Adrenal gland (tissue), 12 donors: ENCODE measurements around the gene B4GALT6. TPM values are rescaled to one million over a fixed set of nuclear protein-coding genes. Genes with fewer than 3 reads are reported as not detected.

Experiments
- DNase-seq, 7 donors: peaks; one replicate each; pipeline ENCODE4 v3.0.0-alpha.2; 2019 to 2020
- H3K27ac ChIP-seq, 5 donors: fragments of 200-600 bp; sonication (generic) in 4 of 5; 1 replicate in 3 of 5; 2 replicates in 2 of 5; pipeline versions ENCODE4 v1.5.1 to v1.8.0; 2016 to 2020; ENCODE audit warnings: mild to moderate bottlenecking in 1 of 5
- H3K27me3 ChIP-seq: fragments of 200-600 bp; 2 replicates; pipeline ENCODE4 v1.8.0; 2021
- H3K36me3 ChIP-seq, 2 donors: fragments of 200-600 bp; replicated peaks in 1 of 2; 1 replicate in 1 of 2; 2 replicates in 1 of 2; pipeline versions ENCODE4 v1.5.1 to v1.8.0; 2018 to 2022
- H3K4me1 ChIP-seq, 2 donors: fragments of 200-600 bp; replicated peaks in 1 of 2; 1 replicate in 1 of 2; 2 replicates in 1 of 2; pipeline versions ENCODE4 v1.5.1 to v1.8.0; 2018 to 2021
- H3K4me3 ChIP-seq, 4 donors: fragments of 200-600 bp; sonication (generic) in 3 of 4; one replicate each; pipeline ENCODE4 v1.5.1; 2016 to 2018
- H3K9me3 ChIP-seq, 3 donors: fragments of 200-600 bp; sonication (generic) in 1 of 3; replicated peaks in 1 of 3; 1 replicate in 2 of 3; 2 replicates in 1 of 3; pipeline versions ENCODE4 v1.5.1 to v1.8.0; 2016 to 2021
- POLR2A ChIP-seq, 2 donors: fragments of 450-650 bp; IDR thresholded peaks; one replicate each; pipeline ENCODE4 v1.6.1; 2017; ENCODE audit warnings: antibody characterized with exemption in 2 of 2, mild to moderate bottlenecking in 2 of 2, moderate library complexity in 1 of 2
- WGBS, 4 donors: extraction: QIAGEN DNeasy Blood & Tissue Kit in 2 of 4; methylation state at CpG; one replicate each; pipeline versions ENCODE4 v1.1.5 to v1.1.7; 2013 to 2017; 5-methylcytosine and 5-hydroxymethylcytosine counted together
- intact Hi-C, 2 donors: fragments of 100-400 bp; cut with DNase I; formaldehyde crosslinking; loops; one replicate each; pipeline versions ENCODE4 v1.14.1 to v1.15.0; 2022 to 2023
- polyA plus RNA-seq, 3 donors: library from polyadenylated mRNA; stranded (reverse); fragments of 200-250 nt in 2 of 3; fragments of 350-450 nt in 1 of 3; fragmentation: Illumina TruSeq in 1 of 3; extraction: RNeasy Lipid Tissue Mini Kit (QIAGEN cat#74804) in 1 of 3; gene quantifications; one replicate each; pipeline ENCODE4 v1.2.3, GENCODE V29; 2013 to 2014
- total RNA-seq, 9 donors: library from RNA; depleted of rRNA in 4 of 9; stranded (reverse); fragments of >200 nt in 4 of 9; fragments of 120-200 nt in 1 of 9; fragmentation: NEBNext Ultra II Directional in 1 of 9; extraction: Animal tissue kit (Norgen Biotek cat#: 25700) in 1 of 9; gene quantifications; one replicate each; pipeline versions ENCODE4 v1.1.0 to v1.2.4, GENCODE V29; 2013 to 2023
- TF ChIP-seq, protein P1 (sequence below), 6 experiments: fragments of 450-650 bp in 4 of 6; fragments of 200-600 bp in 2 of 6; sonication (generic) in 1 of 6; IDR thresholded peaks; 1 replicate in 5 of 6; 2 replicates in 1 of 6; pipeline versions ENCODE4 v1.5.1 to v1.8.0; 2016 to 2021; ENCODE audit warnings: antibody characterized with exemption in 6 of 6, mild to moderate bottlenecking in 2 of 6, moderate library complexity in 1 of 6
- donor health status: healthy with polysubstance abuse.
- donor health status: Bipolar disorder and iron deficiency.
- donor health status: DM: yes; HTN: yes; CAD: no.
- donor health status: DM: no; HTN: no; CAD: no.
- donor health status: DM: no; HTN: no; CAD: no.
- donor health status: DM: yes; HTN: yes; CAD: no.

Gene B4GALT6
- total and polyA plus RNA-seq, 12 donors = 6.4 to 71.3 (median 21.6) TPM

DNA sequence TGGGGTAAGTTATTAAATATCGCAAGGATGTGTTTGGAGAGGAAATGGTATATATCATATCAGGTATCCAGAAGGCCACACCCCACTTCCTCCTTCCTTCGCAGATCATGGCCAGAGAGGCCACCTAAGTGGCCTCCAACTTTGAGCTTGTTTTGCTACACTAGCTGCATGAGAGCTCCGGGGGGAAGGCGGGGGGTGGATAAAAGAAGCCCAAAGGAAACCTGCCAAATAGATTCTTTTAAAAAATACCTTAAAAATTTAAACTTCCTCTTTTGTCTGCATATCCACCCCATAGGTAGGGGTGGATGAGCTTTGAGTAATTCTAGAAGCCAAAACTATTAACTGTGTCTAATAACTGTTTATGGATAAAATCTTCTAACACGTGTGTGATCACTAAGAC, 98.4 kb downstream of the B4GALT6 start:
- Histone ChIP-seq H3K27ac (no peak overlapping the region), H3K27me3 (no peaks in the 10 kb centered on the region), H3K4me1 (no peaks in the 10 kb centered on the region), H3K9me3 (no peaks in the 10 kb centered on the region), H3K36me3 (no peaks in the 10 kb centered on the region), H3K4me3 (no peak overlapping the region)
- TF ChIP-seq POLR2A (IDR thresholded peaks at IDR 0.05) = no peak
- TF ChIP-seq, protein P1, sequence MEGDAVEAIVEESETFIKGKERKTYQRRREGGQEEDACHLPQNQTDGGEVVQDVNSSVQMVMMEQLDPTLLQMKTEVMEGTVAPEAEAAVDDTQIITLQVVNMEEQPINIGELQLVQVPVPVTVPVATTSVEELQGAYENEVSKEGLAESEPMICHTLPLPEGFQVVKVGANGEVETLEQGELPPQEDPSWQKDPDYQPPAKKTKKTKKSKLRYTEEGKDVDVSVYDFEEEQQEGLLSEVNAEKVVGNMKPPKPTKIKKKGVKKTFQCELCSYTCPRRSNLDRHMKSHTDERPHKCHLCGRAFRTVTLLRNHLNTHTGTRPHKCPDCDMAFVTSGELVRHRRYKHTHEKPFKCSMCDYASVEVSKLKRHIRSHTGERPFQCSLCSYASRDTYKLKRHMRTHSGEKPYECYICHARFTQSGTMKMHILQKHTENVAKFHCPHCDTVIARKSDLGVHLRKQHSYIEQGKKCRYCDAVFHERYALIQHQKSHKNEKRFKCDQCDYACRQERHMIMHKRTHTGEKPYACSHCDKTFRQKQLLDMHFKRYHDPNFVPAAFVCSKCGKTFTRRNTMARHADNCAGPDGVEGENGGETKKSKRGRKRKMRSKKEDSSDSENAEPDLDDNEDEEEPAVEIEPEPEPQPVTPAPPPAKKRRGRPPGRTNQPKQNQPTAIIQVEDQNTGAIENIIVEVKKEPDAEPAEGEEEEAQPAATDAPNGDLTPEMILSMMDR (IDR thresholded peaks at IDR 0.05) = no peak
- WGBS, 4 donors = 82 to 94% (median 89%) methylated on average over 5 of the region's 5 CpGs
- DNase-seq = no peak
- intact Hi-C loops = no loop called here

DNA sequence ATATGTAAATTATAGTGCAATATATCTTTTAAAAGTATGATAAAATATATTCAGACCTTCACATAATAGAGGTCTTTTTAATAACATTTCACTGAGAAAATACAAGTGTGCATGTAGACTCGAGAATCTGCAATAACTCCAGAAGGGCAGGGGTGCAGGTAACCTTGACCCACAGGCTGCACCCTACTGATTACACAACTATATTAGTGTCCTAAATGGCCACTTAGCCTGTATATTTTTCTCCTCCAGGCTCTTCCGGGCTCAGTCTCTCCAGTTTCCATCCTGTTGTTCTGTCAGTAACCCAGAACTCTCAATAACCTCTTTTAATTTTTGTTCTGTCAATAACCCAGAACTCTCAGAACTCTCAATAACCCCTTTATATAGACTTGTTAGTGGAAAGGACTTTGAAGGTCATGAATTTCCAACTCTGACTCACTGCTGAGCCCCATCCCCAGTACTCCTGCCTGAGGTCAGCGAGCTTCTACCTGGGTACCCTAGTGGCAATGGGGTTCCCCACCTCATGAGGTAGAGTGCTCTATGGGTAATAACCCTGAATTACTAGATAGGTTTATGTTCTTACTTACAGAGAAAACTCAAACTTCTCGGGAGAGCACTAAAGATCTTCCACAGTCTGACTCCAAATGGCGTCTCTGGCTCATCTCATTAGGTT, 101.1 kb downstream of the B4GALT6 start:
- Histone ChIP-seq H3K9me3 (no peaks in the 10 kb centered on the region), H3K36me3 (no peaks in the 10 kb centered on the region), H3K27me3 (no peaks in the 10 kb centered on the region), H3K27ac (no peak overlapping the region), H3K4me3 (no peak overlapping the region), H3K4me1 (no peaks in the 10 kb centered on the region)
- no peak for TF ChIP-seq POLR2A (IDR thresholded peaks at IDR 0.05)
- TF ChIP-seq, protein P1 (IDR thresholded peaks at IDR 0.05) = no peak
- 83 to 91% (median 84%) methylated on average over 5 of the region's 5 CpGs for WGBS, 4 donors
- DNase-seq = no peak
- intact Hi-C loops = no loop called here

DNA sequence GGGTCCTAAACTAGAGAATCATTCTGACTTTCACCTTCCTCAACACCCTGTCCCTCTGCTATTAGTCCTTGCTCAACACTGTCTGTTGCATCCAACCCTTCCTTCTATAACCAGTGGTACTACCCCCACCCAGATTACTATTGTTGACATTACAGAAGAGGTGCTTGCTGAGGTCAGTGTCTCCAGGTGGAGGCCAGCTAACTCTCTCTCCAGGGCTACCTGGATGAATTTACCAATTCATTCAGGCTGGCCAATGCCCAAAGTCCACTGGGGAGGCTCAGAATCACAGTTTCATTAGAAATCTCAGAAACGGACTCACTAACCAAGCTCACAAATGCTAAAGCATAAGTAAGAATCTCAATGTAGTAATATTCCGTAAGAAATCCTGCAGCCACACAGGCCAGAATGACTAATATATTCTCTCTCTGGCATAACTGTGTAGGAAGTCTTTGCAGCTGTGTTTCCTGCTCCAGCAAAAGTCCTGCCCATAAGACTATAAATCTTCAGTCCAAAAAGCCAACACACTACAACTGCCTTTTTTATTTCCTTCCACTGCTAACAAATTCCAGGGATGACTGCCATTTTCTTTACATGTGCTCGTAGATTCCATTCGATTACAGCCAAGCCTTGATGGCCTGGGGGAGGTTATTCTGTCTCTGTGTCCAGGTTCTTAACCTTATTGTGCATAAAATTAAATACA, 102.7 kb downstream of the B4GALT6 start:
- H3K4me3 ChIP-seq = no peak overlapping the region
- H3K36me3 ChIP-seq = no peaks in the 10 kb centered on the region
- no peaks in the 10 kb centered on the region for H3K9me3 ChIP-seq
- WGBS, 4 donors = 28 to 37% (median 33%) methylated on average over 4 of the region's 4 CpGs
- TF ChIP-seq POLR2A (IDR thresholded peaks at IDR 0.05) = no peak
- TF ChIP-seq, protein P1 (IDR thresholded peaks at IDR 0.05) = no peak
- peak overlapping the region in 1 of 5 donors; percentile 13 for H3K27ac ChIP-seq
- DNase-seq = peak in 3 of 7 donors; percentile 18 to 27 (median 23)
- no peaks in the 10 kb centered on the region for H3K4me1 ChIP-seq
- no peaks in the 10 kb centered on the region for H3K27me3 ChIP-seq
- intact Hi-C loops = no loop called here

DNA sequence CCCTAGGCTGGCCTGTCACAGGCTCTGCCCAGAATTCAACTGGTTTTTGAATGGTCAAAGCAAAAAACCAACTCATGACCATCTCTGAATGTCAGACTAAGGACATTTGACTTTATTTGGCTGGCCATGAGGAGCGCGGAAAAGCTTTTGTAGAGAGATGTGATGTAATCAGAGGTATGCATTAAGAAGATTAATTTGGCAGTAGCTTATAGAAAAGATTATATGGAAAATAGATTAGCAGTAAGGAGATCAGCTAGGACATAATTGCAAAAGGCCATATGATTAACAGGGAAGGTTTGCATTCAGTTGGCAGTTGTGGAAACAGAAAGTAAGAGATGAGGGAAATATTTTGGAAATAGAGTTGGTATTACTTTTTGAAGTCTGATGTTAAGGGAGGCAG, 105.0 kb downstream of the B4GALT6 start:
- TF ChIP-seq, protein P1 (IDR thresholded peaks at IDR 0.05) = no peak
- TF ChIP-seq POLR2A (IDR thresholded peaks at IDR 0.05) = no peak
- H3K27ac ChIP-seq = no peak overlapping the region
- H3K4me3 ChIP-seq = no peak overlapping the region
- intact Hi-C loops = no loop called here
- no peaks in the 10 kb centered on the region for H3K27me3 ChIP-seq
- no peak for DNase-seq
- no peaks in the 10 kb centered on the region for H3K36me3 ChIP-seq
- H3K9me3 ChIP-seq = no peaks in the 10 kb centered on the region
- no peaks in the 10 kb centered on the region for H3K4me1 ChIP-seq
- 84 to 95% (median 94%) methylated on average over 2 of the region's 2 CpGs for WGBS, 4 donors
